Measurements from ENCODE around the gene GBP1. TPM values are rescaled to one million over a fixed set of nuclear protein-coding genes. Genes with fewer than 3 reads are reported as not detected.

GBP1 gene
- total RNA-seq, result 10 to 100 TPM; 12.9 to 39.0 (median 25.5) TPM
- long read RNA-seq, donor 1, transcript GBP1-201 (11 exons, 3,035 nt), result major isoform, 9 of 19 reads
- long read RNA-seq, donor 1, partial matches to known transcripts, result 10 of 19 reads
- long read RNA-seq, donor 1, other reads (novel, unspliced or antisense), result 0 of 19 reads
- long read RNA-seq, donor 2, transcript GBP1-201 (11 exons, 3,035 nt), result major isoform, 14 of 30 reads
- long read RNA-seq, donor 2, partial matches to known transcripts, result 13 of 30 reads
- long read RNA-seq, donor 2, other reads (novel, unspliced or antisense), result 2 of 30 reads

GRCh38 chr1:89065079-89065868 is at the start of gene GBP1:
TSS of gene GBP1 (minus strand) at chr1:89065208. CDS start at chr1:89063234, 1,974 bp downstream.
- ATAC-seq (peak; percentile 89), DNase-seq (peak in 1 of 3 donors; percentile 47)
- intact Hi-C loops (cut with DNase I, micrococcal nuclease), result no loop called here
- H3K4me1 ChIP-seq (ENCODE audit: low read depth), result peaks cover 6% of the 10 kb centered on the region
- H3K4me3 ChIP-seq, result peak within 1 kb of the TSS; percentile 11
- H3K9me3 ChIP-seq, result no peaks in the 10 kb centered on the region
- H3K36me3 ChIP-seq (ENCODE audit: low read depth), result no peaks in the 10 kb centered on the region
- TF ChIP-seq, protein P1, sequence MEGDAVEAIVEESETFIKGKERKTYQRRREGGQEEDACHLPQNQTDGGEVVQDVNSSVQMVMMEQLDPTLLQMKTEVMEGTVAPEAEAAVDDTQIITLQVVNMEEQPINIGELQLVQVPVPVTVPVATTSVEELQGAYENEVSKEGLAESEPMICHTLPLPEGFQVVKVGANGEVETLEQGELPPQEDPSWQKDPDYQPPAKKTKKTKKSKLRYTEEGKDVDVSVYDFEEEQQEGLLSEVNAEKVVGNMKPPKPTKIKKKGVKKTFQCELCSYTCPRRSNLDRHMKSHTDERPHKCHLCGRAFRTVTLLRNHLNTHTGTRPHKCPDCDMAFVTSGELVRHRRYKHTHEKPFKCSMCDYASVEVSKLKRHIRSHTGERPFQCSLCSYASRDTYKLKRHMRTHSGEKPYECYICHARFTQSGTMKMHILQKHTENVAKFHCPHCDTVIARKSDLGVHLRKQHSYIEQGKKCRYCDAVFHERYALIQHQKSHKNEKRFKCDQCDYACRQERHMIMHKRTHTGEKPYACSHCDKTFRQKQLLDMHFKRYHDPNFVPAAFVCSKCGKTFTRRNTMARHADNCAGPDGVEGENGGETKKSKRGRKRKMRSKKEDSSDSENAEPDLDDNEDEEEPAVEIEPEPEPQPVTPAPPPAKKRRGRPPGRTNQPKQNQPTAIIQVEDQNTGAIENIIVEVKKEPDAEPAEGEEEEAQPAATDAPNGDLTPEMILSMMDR (IDR thresholded peaks at IDR 0.05), result no peak

- DNase-seq (no peak), ATAC-seq (no peak)
- Histone ChIP-seq H3K9me3 (no peaks in the 10 kb centered on the region), H3K36me3 (ENCODE audit: low read depth) (peaks cover 6% of the 10 kb centered on the region), H3K4me1 (ENCODE audit: low read depth) (no peaks in the 10 kb centered on the region), H3K4me3 (no peak overlapping the region)
- intact Hi-C loops (cut with DNase I, micrococcal nuclease), result no loop called here
- TF ChIP-seq, protein P1 (IDR thresholded peaks at IDR 0.05), result no peak
Measured at GRCh38 chr1:89114662-89115061, 49.7 kb upstream of the GBP1 start.

DNA sequence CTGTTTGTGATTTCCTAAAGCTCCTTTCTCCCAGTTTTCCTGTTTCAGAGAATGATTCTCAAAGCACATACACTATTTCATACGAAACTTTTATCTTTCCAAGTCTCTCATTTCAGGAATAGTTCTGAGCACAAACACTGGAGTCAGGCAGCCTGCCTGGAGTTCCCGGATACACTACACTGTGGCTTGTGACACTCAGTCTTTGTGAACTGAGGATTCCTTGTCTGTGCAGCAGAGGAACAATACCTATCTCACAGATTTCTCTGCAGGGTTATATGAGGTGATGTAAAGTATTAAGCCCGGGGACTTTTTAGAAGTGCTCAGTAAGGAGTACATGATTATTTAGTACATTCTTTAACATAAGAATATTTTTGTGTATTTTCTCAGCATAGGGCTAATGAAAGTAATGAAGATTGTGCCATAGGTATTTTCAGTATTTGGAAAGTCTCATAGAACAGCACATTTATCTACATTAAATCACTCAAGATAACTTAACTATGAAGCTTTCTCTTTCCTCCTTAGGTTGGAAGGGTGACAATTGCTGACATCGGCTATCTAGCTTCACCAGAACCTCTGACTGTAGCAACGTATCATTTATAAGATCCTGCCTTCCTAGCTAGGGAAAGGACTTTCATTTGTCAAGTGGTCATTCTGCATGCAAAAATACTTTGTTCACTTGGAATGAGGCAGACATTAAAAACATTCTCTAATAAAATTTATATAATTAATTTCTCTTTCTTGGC is 48.0 kb upstream of the GBP1 start:
- Histone ChIP-seq H3K36me3 (ENCODE audit: low read depth) (peaks cover 4% of the 10 kb centered on the region), H3K4me1 (ENCODE audit: low read depth) (no peaks in the 10 kb centered on the region), H3K9me3 (no peaks in the 10 kb centered on the region), H3K4me3 (no peak overlapping the region)
- no peak for ATAC-seq
- TF ChIP-seq, protein P1 (IDR thresholded peaks at IDR 0.05), result no peak
- no peak for DNase-seq
- intact Hi-C loops (cut with DNase I, micrococcal nuclease), result no loop called here

- H3K4me1 ChIP-seq (ENCODE audit: low read depth), result no peaks in the 10 kb centered on the region
- no peak overlapping the region for H3K4me3 ChIP-seq
- DNase-seq (no peak), ATAC-seq (no peak)
- H3K9me3 ChIP-seq, result no peaks in the 10 kb centered on the region
- H3K36me3 ChIP-seq (ENCODE audit: low read depth), result no peaks in the 10 kb centered on the region
- intact Hi-C loops (cut with DNase I, micrococcal nuclease), result no loop called here
- TF ChIP-seq, protein P1 (IDR thresholded peaks at IDR 0.05), result no peak
Measured at GRCh38 chr1:89104687-89105086, 39.7 kb upstream of the GBP1 start.

DNA sequence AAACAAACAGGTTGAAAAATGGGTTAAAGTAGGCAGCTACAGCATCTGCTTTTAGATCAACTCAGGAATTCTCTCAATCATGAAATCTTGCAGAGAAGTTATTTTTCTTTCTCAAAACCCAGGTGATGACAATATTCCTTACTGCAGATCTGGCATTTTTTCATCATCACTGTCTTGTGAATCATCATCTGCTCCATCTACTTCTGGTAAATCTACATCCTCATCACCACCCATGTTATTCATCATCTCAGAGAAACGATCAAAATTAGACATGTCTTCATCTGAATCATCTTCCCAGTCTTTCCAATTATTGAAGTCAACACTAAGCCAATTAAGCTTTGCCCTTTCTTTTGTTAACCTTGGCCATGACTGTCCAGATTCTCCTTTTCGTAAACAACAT is 39.1 kb upstream of the GBP1 start:
- ATAC-seq (no peak), DNase-seq (no peak)
- Histone ChIP-seq H3K36me3 (ENCODE audit: low read depth) (no peaks in the 10 kb centered on the region), H3K4me3 (no peak overlapping the region), H3K4me1 (ENCODE audit: low read depth) (no peaks in the 10 kb centered on the region), H3K9me3 (no peaks in the 10 kb centered on the region)
- intact Hi-C loops (cut with DNase I, micrococcal nuclease), result no loop called here
- TF ChIP-seq, protein P1 (IDR thresholded peaks at IDR 0.05), result no peak

Measured in mucosa of descending colon (tissue), 3 donors.